Measurements from ENCODE around the gene NTRK1. TPM values are rescaled to one million over a fixed set of nuclear protein-coding genes. Genes with fewer than 3 reads are reported as not detected.

The NTRK1 gene
- total RNA-seq, 1 donor from 2014 or later = not detected

DNA sequence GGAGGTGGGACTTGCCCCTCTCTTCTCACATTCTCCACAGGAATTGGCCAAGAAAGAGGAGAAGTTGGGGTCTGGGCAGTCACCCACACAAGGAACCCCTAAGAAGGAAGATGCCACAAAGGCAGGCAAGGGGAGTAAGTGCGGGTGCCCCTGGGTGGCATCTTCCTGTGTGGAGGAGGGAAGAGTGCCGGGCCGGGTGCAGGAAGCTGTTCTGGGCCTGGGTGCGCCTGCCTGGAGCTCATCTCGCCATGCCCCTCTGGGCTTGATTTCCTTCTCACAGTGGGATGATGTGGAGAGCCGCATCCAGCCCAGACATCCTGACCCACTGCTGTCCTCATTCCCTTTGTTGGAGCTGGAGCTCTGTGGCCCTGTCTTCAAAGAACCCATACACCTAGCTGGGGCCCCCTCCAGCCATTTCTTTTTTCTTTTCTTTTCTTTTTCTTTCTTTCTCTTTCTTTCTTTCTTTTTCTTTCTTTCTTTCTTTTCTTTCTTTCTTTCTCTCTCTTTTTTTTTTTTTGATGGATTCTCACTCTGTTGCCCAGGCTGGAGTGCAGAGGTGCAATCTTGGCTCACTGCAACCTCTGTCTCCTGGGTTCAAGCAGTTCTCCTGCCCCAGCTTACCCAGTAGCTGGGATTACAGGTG, 69.1 kb downstream of the NTRK1 start:
- peaks cover 36% of the 10 kb centered on the region for H3K27me3 ChIP-seq (ENCODE audit: control insufficient read depth, insufficient read depth, low read length)
- TF ChIP-seq CTCF (IDR thresholded peaks at IDR 0.05; ENCODE audit: insufficient read depth, low read length, poor library complexity, severe bottlenecking) = no peak
- H3K4me3 ChIP-seq (ENCODE audit: low read depth, low read length) = no peak overlapping the region
- no peaks in the 10 kb centered on the region for H3K36me3 ChIP-seq (ENCODE audit: control insufficient read depth, insufficient read depth, low read length)
- DNase-seq (ENCODE audit: low read depth) = no peak

DNA sequence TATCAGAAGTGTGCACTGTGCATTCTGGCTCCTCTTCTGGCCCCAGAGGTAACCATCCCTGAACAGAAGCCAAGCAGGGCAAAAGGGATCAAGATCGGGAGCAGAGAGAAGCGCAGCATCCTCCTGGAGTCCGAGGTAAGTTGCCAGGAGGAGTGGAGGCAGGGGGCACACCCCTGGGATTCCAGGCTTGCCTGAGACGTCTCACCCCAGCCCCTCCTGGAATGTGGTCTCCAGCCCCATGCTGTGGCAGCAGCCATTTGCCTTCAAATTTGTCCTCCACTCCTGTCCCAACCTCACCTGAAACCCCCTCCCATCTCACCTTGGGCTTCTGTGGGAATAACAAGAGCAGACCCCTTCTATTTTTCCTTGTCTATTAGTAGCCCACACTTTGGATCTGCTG, 69.8 kb downstream of the NTRK1 start:
- H3K27me3 ChIP-seq (ENCODE audit: control insufficient read depth, insufficient read depth, low read length) = peaks cover 28% of the 10 kb centered on the region
- DNase-seq (ENCODE audit: low read depth) = no peak
- no peaks in the 10 kb centered on the region for H3K36me3 ChIP-seq (ENCODE audit: control insufficient read depth, insufficient read depth, low read length)
- H3K4me3 ChIP-seq (ENCODE audit: low read depth, low read length) = no peak overlapping the region
- no peak for TF ChIP-seq CTCF (IDR thresholded peaks at IDR 0.05; ENCODE audit: insufficient read depth, low read length, poor library complexity, severe bottlenecking)

Other genes with a start within 250 kb of the NTRK1 start
- not detected in 2 replicates for gene HAPLN2, start 241.4 kb upstream of the NTRK1 start, total RNA-seq
- 0.14 and 0.17 TPM in 2 replicates for gene BCAN, start 218.7 kb upstream of the NTRK1 start, total RNA-seq
- 66.3 and 76.8 TPM in 2 replicates for gene NES, start 183.5 kb upstream of the NTRK1 start, total RNA-seq
- gene CRABP2, start 155.3 kb upstream of the NTRK1 start, total RNA-seq = 24.5 and 29.5 TPM in 2 replicates
- gene METTL25B, start 132.4 kb upstream of the NTRK1 start, total RNA-seq = 13.0 and 13.6 TPM in 2 replicates
- 17.7 and 25.1 TPM in 2 replicates for gene ISG20L2, start 132.1 kb upstream of the NTRK1 start, total RNA-seq
- 42.5 and 62.2 TPM in 2 replicates for gene MRPL24, start 119.8 kb upstream of the NTRK1 start, total RNA-seq
- 271 and 296 TPM in 2 replicates for gene HDGF, start 109.2 kb upstream of the NTRK1 start, total RNA-seq
- 56.0 and 59.3 TPM in 2 replicates for gene PRCC, start 93.3 kb upstream of the NTRK1 start, total RNA-seq
- gene SH2D2A, start 44.0 kb upstream of the NTRK1 start, total RNA-seq = 2.3 and 4.9 TPM in 2 replicates
- not detected in 2 replicates for gene INSRR, start 1.7 kb upstream of the NTRK1 start, total RNA-seq
- gene PEAR1, start 32.9 kb downstream of the NTRK1 start, total RNA-seq = 10.3 and 17.1 TPM in 2 replicates
- gene LRRC71, start 59.8 kb downstream of the NTRK1 start, total RNA-seq = not detected in 2 replicates
- gene ARHGEF11, start 184.9 kb downstream of the NTRK1 start, total RNA-seq = 26.4 and 29.2 TPM in 2 replicates
- gene ETV3L, start 238.9 kb downstream of the NTRK1 start, total RNA-seq = not detected in 2 replicates

Measured in kidney epithelial cell (primary cell).